NCI-H128 (cell line): ENCODE results near the gene NUP205.
"Not testable (repeated sequence)": the region's sequence is repeated elsewhere in the genome, so short reads cannot be mapped to it uniquely, and the experiment has no call there.

Experiments used
- DNase-seq: peaks from one replicate; lab custom pipeline; 2025; ENCODE audit not compliant: unreplicated experiment; lab: John Stamatoyannopoulos, UW

NUP205 gene

DNA sequence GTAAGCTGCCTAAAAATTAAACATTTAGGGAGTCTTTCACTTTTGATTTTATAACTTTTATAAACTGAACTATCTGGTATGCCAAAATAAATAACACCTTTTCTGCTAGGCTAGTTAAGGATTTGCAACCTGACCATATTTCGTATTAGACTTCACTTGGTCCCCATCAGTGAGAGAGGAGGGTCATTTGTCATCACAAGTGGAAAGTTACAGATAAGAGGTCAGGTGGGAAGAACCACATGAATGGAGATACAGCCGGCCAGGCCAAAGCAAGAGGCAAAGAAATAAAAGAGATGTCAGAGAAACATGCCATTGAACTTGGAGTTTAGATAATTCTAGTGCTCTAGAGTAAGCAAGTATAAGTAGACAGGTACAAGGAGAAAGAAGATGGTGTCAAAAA lies 60.1 kb downstream of the NUP205 start:
- DNase-seq: no peak

DNA sequence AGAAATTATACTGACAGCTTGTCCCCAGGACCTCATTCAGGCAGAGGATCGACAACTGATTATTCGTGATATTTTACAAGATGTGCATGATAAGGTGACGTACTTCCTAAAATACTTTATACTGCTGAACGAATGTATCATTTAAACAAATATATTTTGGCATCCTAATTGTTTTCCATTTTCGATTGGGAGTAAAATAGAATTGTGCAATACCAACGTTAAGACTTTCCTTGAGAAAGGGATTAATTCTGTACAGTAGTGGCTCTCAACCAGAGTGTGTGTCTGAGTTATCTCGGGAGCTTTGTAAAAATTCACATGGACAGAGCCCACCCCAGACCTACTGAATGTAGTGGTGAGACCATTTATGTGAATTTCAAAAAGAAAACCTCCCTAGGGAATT lies 60.8 kb downstream of the NUP205 start:
- DNase-seq: no peak

DNA sequence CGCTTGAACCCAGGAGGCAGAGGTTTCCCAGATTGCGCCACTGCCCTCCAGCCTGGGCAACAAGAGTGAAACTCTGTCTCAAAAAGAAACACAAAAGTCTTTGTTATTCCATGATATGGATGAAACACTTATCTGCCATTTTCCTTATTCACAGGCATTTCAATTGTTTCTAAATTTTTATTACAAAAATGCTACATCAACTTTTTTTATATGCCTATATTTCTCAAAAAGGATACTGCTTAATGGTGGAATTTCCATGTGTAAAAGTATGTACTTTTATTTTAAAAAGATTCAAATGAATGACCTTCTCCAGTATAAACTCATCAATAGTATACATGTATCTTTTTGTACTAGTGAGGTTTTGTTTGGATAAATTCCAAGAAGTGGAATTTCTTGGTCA lies 62.7 kb downstream of the NUP205 start:
- no peak for DNase-seq

DNA sequence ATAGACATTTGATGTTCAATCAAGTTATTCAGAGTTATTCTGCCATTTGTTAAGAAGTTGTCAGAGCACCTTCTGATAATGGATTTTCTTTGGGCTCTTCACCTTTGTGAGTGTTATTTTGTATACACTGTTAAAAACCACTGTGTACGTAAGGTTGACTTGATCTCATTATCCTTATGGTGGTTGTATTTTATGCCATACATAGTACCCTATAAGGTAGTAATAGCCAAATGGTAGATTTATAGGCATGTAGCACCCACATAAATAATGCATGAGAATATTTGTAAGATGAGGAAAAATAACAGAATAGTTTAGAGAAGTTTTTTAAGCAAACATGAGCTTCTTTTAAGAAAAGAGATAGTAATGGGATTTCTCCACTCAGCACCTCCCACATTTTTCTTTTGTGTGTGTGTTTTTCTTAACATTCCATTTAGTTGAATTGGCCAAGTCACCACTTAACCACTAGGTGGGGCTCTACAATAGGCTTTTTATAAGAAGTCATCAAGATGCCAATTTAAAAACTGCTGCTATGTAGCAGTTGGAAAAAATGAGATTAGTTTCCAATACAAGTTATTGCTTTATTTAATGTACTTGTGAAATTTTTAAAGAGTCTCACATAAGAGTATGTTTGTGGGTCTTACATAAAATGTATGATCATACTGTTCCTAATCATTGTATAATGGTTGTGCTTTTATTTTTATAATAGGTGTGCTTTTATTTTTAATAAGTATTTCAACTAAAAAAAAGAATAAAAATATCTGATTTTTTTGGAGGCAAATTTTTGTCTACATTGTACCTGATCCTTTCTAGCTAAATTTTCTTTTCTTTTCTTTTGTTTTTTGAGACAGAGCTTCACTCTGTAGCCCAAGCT lies 63.5 kb downstream of the NUP205 start:
- peak; percentile 25 for DNase-seq

- DNase-seq: no peak
These were observed 76.6 kb downstream of the NUP205 start for GRCh38 chr7:135634191-135634878.

DNA sequence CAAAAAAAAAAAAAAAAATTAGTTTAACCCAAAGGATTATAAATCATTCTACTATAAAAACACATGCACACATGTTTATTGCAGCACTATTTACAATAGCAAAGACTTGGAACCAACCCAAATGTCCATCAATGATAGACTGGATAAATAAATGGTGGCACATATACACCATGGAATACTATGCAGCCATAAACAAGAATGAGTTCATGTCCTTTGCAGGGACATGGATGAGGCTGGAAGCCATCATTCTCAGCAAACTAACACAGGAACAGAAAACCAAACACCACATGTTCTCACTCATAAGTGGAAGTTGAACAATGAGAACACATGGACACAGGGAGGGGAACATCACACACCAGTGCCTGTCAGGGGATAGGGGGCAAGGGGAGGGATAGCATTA lies 82.0 kb downstream of the NUP205 start:
- not testable (repeated sequence) for DNase-seq

DNA sequence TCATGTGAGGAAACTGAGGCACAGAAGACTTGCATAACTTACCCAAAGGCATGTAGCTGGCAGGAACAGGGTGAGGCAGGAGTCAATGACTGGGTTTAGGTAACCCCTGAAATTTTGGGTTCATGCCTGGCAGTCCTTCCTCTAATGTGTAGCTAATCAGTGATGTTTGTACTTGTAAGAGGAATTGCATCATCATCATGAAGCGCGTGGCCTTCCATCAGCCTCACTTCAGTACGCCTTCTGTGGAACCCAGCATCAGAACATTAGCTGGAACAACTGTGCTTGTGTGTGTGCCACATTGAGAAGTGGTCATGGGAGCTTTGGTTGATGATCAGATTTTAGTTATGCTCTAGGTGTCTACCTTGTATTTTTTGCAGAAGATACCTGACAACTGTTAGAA lies 86.4 kb downstream of the NUP205 start:
- DNase-seq: no peak

GRCh38 chr7:135644729-135645128 lies 87.0 kb downstream of the NUP205 start:
- DNase-seq: no peak

DNA sequence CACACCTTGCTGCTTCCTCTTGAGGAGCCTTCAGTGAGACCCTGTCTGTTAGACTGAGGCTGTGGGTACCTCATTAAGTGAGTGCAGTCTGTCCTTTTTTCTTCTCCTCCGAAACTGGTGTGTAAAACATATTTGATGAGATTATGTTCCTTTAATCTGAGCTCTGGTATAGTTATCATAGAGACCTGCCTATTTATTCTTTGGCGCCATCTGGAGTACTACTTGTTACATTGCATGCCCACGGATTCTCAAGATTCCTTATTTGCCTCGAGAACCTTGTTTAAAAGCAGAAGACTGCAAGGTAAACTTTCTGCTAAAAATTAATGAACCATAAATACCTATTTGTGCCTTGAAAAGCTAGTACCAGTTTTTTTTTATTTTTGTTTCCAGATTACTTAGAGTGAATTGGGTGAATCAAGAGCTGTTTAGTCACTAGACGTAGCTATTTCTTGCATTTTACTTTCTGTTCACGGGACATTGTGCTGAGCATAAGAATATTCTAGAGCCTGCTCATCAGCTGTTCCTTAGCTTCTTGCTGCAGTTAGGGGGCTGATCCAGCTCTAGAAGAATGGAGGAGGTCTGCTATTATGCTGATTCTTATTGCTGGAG lies 87.7 kb downstream of the NUP205 start:
- no peak for DNase-seq

- no peak for DNase-seq
These were observed 90.0 kb downstream of the NUP205 start for GRCh38 chr7:135647755-135648154.

DNA sequence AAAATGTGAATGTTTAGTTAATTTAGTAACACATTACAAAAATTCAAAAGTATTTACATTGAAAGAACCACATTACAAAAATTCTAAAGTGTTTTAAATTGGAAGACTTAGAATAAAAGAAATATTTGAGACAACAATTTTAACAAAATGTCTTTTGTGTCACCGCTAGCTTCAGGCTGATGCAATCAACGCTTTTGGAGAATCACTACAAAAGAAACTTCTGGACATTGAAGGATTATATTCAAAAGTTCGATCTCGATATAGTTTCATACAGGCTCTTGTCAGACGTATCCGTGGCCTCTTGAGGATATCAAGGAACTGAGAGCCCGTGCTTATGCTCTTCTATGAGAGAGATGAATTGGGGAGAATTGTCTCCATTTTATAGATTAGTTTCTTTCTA lies 90.5 kb downstream of the NUP205 start:
- DNase-seq: no peak

DNA sequence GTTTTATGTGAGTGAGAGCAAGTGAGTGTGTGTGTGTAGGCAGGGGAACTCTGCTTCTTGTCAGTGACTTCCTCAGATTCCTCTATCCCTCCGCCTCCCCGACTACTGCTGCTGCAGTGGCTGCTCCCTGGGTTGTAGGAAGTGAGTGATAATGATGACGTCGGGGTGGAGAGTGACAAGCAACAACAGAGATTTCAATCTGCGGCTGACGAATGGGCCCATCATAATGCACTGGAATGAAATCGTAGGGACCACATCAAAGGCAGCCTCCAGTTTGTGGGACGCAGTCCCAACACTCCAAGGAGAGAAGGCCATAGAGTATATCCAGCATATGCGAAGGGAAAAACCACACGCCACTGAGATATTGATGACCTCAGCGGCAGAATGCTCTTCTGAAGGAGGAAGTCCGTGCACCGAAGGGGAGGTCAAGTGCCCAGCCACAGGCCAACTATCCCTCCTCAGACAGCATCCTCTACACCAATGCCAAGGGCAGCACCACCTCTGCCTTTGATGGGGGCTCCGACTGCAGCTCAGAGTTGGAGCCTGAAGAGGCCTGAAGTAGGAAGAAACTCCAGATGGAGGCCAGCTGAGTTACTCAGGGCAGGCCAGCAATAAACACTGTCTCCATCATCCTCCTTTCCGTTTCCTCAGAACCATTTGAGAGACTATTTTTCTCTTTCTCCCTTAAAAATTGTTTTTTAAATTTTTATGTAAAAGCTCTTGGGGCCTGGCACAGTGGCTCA lies 93.3 kb downstream of the NUP205 start:
- DNase-seq: no peak

GRCh38 chr7:135653340-135654080 lies 95.8 kb downstream of the NUP205 start:
- DNase-seq: no peak

DNA sequence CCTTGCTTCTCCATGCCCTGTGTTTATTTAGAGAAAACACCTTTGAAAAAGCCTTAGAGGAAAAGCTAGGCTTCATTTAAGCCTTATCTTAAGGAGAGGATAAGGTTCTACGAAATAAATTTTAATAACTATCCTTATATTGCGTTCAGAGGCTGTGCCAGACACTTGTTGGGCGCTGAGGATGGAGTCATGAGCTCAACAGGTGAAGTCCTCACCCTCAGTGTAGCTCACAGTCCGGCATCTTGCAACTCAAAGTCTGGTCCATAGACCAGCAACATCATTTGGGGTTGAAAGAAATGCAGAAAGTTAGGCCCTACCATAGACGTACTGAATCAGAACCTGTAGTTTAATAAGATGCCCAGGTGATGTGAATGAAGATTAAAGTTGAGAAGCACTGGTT lies 100.8 kb downstream of the NUP205 start:
- no peak for DNase-seq

DNA sequence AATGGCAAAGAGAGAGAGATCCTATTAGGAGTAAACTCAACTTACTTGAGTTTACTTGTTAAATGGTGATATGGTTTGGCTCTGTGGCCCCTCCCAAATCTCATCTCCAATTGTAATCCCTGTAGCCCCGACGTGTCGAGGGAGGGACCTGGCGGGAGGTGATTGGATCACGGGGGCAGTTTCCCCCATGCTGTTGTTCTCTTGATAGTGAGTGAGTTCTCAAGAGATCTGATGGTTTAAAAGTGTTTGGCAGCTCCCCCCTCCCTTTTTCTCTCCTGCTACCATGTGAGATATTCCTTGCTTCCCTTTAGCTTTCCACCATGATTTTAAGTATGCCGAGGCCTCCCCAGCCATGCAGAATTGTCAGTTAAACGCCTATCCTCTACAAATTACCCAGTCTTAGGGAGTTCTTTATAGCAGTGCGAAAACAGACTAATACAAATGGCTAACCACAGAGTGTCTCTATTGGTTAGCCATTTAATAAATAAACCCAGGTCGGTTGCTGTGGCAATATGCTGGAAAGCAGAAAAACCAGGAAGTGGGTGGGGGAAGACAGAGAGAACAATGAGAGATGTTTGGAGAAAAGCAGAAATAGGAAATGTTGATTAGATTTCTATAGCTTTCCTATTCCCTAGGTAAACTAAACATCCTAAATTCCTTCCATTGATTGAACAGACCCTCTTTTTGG lies 101.6 kb downstream of the NUP205 start:
- DNase-seq: no peak

DNA sequence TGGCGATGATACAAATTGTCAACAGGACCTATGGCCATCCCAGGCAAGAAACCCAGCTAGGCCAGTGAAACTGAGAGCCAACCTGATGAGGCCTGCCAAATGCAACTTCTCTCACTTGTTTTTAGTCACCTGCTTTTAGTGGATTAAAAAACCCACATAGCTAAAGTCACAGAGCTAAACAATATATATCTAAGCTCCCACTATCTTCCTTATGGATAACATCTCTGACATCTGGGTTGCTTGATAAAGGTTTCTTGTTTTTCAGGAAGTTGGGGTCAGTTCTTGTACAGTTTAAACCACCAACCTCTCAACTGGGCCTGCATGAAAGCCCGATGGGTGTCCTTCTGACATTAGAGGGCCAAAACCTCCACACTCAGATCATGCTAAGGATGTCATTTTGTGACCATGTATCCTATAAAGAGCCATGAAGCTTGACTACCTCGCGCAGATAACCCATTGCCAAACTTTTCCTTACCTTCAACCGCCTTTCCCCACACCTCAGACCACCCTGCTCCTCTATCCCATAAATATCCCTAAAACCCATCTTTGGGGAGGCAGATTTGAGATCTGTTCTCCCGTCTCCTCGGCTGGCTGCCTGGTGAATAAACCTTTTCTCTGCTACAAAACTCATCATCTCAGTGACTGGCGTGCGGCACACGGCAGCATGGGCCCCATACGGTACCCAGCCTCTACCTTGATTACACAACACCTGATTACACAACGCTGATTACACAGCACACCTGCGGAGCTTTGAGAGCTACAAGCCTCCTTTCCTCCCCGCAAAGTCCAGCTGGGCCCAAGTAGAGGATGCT lies 103.8 kb downstream of the NUP205 start:
- no peak for DNase-seq

DNA sequence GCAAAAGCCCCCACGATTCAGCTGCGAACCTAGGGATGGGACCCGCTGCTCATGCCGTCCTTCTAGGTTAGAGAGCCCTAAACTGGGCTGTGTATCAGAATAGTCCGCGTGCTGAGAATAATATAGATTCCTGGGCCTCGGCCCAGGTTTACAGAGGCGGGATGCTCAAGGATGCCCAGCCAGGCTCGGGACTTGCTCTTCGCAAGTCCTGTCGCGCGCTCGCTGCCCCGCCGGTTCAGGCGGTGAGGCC lies 104.3 kb downstream of the NUP205 start:
- DNase-seq: no peak

- DNase-seq: peak; percentile 89
These were observed 104.8 kb downstream of the NUP205 start, which contains the start of gene STMP1 for GRCh38 chr7:135662373-135663114. Gene STMP1, plus strand, starts transcription at chr7:135662514.
